HEK293 (cell line): ENCODE measurements around the gene SLC6A6.

Experiments used
- CTCF ChIA-PET: fragments of 350-600 bp; formaldehyde crosslinking; extraction: SDS; loops from one replicate; lab custom pipeline; 2021; ENCODE audit warnings: antibody characterized with exemption; lab: Yijun Ruan, JAX
- POLR2A ChIA-PET: fragments of 300-600 bp; formaldehyde crosslinking; extraction: SDS; loops from one replicate; lab custom pipeline; 2020; ENCODE audit warnings: antibody characterized with exemption, inconsistent platforms; lab: Yijun Ruan, JAX
- H3K27ac ChIP-seq: fragments of 200-500 bp; sonication (Bioruptor generic); 2 replicates; pipeline ENCODE4 v1.5.1; 2014; ENCODE audit warnings: low read depth, low read length, control low read depth, inconsistent platforms; ENCODE audit errors: extremely low read depth
- H3K36me3 ChIP-seq, 2 experiments: fragments of 200-500 bp in 1 of 2; sonication (Bioruptor generic) in 1 of 2; 1 replicate in 1 of 2; 2 replicates in 1 of 2; pipeline ENCODE4 v1.5.1; 2014 to 2017; ENCODE audit warnings: inconsistent platforms in 2 of 2, low read length in 2 of 2; ENCODE audit not compliant: control insufficient read depth in 2 of 2, insufficient read depth in 1 of 2
- H3K4me1 ChIP-seq: fragments of 200-500 bp; sonication (Bioruptor generic); 2 replicates; pipeline ENCODE4 v1.5.1; 2014; ENCODE audit warnings: mild to moderate bottlenecking, low read length, inconsistent platforms; ENCODE audit not compliant: control insufficient read depth, insufficient read depth
- H3K4me3 ChIP-seq: 2 replicates; pipeline ENCODE4 v1.5.1; 2011; ENCODE audit warnings: low read depth, mild to moderate bottlenecking, control low read depth, low read length, moderate library complexity
- H3K9me3 ChIP-seq: fragments of 200-500 bp; sonication (Bioruptor generic); 2 replicates; pipeline ENCODE4 v1.5.1; 2014; ENCODE audit warnings: low read depth, low read length, inconsistent platforms; ENCODE audit not compliant: control insufficient read depth, insufficient read depth
- BCL11A ChIP-seq: fragments of 450-650 bp; formaldehyde crosslinking; IDR thresholded peaks from 2 replicates; pipeline ENCODE4 v1.5.1; 2016; ENCODE audit warnings: low read depth, missing biosample characterization, missing genetic modification characterization
- REPIN1 ChIP-seq: fragments of 450-650 bp; formaldehyde crosslinking; IDR thresholded peaks from 2 replicates; pipeline ENCODE4 v1.5.1; 2017; ENCODE audit warnings: missing biosample characterization, missing genetic modification characterization, low read depth
- ZBTB20 ChIP-seq: fragments of 450-650 bp; formaldehyde crosslinking; IDR thresholded peaks from 2 replicates; pipeline ENCODE4 v1.5.1; 2016; ENCODE audit warnings: missing biosample characterization, missing genetic modification characterization
- ZNF10 ChIP-seq: fragments of 450-650 bp; formaldehyde crosslinking; IDR thresholded peaks from 2 replicates; pipeline ENCODE4 v1.5.1; 2017; ENCODE audit warnings: missing biosample characterization, missing genetic modification characterization
- ZNF155 ChIP-seq: fragments of 450-650 bp; formaldehyde crosslinking; IDR thresholded peaks from 2 replicates; pipeline ENCODE4 v1.5.1; 2016; ENCODE audit warnings: missing biosample characterization, missing genetic modification characterization
- ZNF202 ChIP-seq: fragments of 450-650 bp; formaldehyde crosslinking; IDR thresholded peaks from 2 replicates; pipeline ENCODE4 v1.5.1; 2016; ENCODE audit warnings: missing biosample characterization, missing genetic modification characterization, borderline replicate concordance
- ZNF211 ChIP-seq: fragments of 450-650 bp; formaldehyde crosslinking; IDR thresholded peaks from 2 replicates; pipeline ENCODE4 v1.5.1; 2016; ENCODE audit warnings: low read depth, missing biosample characterization, missing genetic modification characterization
- ZNF248 ChIP-seq: fragments of 450-650 bp; formaldehyde crosslinking; IDR thresholded peaks from 2 replicates; pipeline ENCODE4 v1.5.1; 2017; ENCODE audit warnings: missing biosample characterization, missing genetic modification characterization
- ZNF335 ChIP-seq: fragments of 450-650 bp; formaldehyde crosslinking; conservative IDR thresholded peaks from 2 replicates; pipeline ENCODE4 v1.5.1; 2016; ENCODE audit warnings: missing biosample characterization, missing genetic modification characterization
- ZNF707 ChIP-seq: fragments of 450-650 bp; formaldehyde crosslinking; IDR thresholded peaks from 2 replicates; pipeline ENCODE4 v1.5.1; 2016; ENCODE audit warnings: missing biosample characterization, missing genetic modification characterization
- ZNF768 ChIP-seq: fragments of 450-650 bp; formaldehyde crosslinking; IDR thresholded peaks from 2 replicates; pipeline ENCODE4 v1.5.1; 2018; ENCODE audit warnings: missing biosample characterization, mild to moderate bottlenecking, missing genetic modification characterization
- ZNF843 ChIP-seq: fragments of 450-650 bp; formaldehyde crosslinking; IDR thresholded peaks from 2 replicates; pipeline ENCODE4 v1.5.1; 2016; ENCODE audit warnings: missing biosample characterization, missing genetic modification characterization
- TF ChIP-seq, protein P1 (sequence below): fragments of 450-650 bp; formaldehyde crosslinking; IDR thresholded peaks from 2 replicates; pipeline ENCODE4 v1.5.1; 2016; ENCODE audit warnings: missing biosample characterization, missing genetic modification characterization
- TF ChIP-seq, protein P2 (sequence below): fragments of 450-650 bp; formaldehyde crosslinking; IDR thresholded peaks from 2 replicates; pipeline ENCODE4 v1.5.1; 2016; ENCODE audit warnings: missing biosample characterization, missing genetic modification characterization, borderline replicate concordance
- TF ChIP-seq, protein P3 (sequence below): fragments of 450-650 bp; formaldehyde crosslinking; IDR thresholded peaks from 2 replicates; pipeline ENCODE4 v1.5.1; 2016; ENCODE audit warnings: missing biosample characterization, missing genetic modification characterization

SLC6A6 gene

DNA sequence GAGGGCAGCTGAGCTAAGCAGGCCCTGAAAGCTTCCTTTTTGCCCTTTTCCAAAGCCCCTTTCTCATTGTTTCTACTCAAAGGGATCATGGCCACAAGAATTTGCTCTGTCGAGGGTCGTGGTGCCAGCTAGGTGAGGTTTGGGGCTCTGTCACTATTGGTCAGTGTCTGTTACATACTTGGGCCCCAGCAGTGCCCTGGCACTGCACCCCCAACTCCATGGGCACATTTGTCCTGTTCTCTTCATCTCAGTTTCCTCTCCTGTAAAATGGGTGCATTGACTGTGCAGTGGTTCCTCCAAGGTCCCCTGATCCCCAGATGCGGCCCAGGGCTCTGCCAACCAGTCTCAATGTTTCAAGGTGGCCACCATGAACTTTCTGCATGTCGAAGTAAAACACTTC is 62.1 kb downstream of the SLC6A6 start:
- POLR2A ChIA-PET: no interaction called here
- Histone ChIP-seq H3K4me1 (no peaks in the 10 kb centered on the region), H3K36me3 (peaks cover 0 to 35% of the 10 kb centered on the region in 2 experiments; a peak in 2 of 3 replicates), H3K9me3 (no peaks in the 10 kb centered on the region), H3K4me3 (no peak overlapping the region), H3K27ac (no peak overlapping the region)
- CTCF ChIA-PET: interaction anchor here (1.1 to 14.4 kb wide), 2 partner anchors 8 to 205 kb away, joined by 4 to 163 read pairs; no protein-coding TSS in a partner anchor
- TF ChIP-seq ZNF843 (tag by site-specific recombination): no peak
- TF ChIP-seq, protein P1, sequence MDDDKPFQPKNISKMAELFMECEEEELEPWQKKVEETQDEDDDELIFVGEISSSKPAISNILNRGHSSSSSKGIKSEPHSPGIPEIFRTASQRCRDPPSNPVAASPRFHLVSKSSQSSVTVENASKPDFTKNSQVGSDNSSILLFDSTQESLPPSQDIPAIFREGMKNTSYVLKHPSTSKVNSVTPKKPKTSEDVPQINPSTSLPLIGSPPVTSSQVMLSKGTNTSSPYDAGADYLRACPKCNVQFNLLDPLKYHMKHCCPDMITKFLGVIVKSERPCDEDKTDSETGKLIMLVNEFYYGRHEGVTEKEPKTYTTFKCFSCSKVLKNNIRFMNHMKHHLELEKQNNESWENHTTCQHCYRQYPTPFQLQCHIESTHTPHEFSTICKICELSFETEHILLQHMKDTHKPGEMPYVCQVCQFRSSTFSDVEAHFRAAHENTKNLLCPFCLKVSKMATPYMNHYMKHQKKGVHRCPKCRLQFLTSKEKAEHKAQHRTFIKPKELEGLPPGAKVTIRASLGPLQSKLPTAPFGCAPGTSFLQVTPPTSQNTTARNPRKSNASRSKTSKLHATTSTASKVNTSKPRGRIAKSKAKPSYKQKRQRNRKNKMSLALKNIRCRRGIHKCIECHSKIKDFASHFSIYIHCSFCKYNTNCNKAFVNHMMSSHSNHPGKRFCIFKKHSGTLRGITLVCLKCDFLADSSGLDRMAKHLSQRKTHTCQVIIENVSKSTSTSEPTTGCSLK (tag by site-specific recombination): no peak
- TF ChIP-seq ZBTB20 (tag by site-specific recombination): no peak
- TF ChIP-seq ZNF707 (tag by site-specific recombination): no peak
- TF ChIP-seq REPIN1 (tag by site-specific recombination): no peak
- TF ChIP-seq ZNF335 (tag by site-specific recombination): no peak
- TF ChIP-seq BCL11A (tag by site-specific recombination): no peak
- TF ChIP-seq ZNF211: no peak
- TF ChIP-seq, protein P2, sequence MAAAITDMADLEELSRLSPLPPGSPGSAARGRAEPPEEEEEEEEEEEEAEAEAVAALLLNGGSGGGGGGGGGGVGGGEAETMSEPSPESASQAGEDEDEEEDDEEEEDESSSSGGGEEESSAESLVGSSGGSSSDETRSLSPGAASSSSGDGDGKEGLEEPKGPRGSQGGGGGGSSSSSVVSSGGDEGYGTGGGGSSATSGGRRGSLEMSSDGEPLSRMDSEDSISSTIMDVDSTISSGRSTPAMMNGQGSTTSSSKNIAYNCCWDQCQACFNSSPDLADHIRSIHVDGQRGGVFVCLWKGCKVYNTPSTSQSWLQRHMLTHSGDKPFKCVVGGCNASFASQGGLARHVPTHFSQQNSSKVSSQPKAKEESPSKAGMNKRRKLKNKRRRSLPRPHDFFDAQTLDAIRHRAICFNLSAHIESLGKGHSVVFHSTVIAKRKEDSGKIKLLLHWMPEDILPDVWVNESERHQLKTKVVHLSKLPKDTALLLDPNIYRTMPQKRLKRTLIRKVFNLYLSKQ (tag by site-specific recombination): no peak
- TF ChIP-seq ZNF10 (tag by site-specific recombination): no peak
- no peak for TF ChIP-seq ZNF155 (tag by site-specific recombination)

DNA sequence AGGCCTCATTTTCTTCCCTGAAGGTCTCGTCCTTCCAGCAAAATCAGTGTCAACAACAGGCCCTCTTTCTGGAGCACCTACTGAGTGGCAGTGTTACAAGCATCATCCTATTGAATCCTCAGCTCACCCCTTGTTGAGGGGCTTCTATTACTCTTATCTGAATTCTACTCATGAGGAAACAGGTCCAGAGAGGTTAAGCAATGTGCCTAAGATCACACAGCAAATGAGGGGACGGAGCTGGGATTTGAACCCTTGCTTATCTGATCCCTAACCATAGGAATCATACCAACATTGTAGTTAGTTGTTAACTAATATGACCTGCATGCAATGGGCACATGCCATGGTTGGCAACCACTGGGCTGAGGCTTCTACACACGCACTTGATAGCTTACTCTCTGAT is 63.0 kb downstream of the SLC6A6 start:
- no peaks in the 10 kb centered on the region for H3K9me3 ChIP-seq
- CTCF ChIA-PET: interaction anchor here (1.0 to 14.4 kb wide), 3 partner anchors 44 to 262 kb away, joined by 4 to 163 read pairs (median 7); no protein-coding TSS in a partner anchor
- no peak overlapping the region for H3K4me3 ChIP-seq
- POLR2A ChIA-PET: no interaction called here
- no peak overlapping the region for H3K27ac ChIP-seq
- TF ChIP-seq ZNF202 (tag by site-specific recombination): no peak
- TF ChIP-seq ZNF768 (tag by site-specific recombination): peak; percentile 84
- no peaks in the 10 kb centered on the region for H3K4me1 ChIP-seq
- H3K36me3 ChIP-seq: peaks cover 0 to 29% of the 10 kb centered on the region in 2 experiments; a peak in 2 of 3 replicates

DNA sequence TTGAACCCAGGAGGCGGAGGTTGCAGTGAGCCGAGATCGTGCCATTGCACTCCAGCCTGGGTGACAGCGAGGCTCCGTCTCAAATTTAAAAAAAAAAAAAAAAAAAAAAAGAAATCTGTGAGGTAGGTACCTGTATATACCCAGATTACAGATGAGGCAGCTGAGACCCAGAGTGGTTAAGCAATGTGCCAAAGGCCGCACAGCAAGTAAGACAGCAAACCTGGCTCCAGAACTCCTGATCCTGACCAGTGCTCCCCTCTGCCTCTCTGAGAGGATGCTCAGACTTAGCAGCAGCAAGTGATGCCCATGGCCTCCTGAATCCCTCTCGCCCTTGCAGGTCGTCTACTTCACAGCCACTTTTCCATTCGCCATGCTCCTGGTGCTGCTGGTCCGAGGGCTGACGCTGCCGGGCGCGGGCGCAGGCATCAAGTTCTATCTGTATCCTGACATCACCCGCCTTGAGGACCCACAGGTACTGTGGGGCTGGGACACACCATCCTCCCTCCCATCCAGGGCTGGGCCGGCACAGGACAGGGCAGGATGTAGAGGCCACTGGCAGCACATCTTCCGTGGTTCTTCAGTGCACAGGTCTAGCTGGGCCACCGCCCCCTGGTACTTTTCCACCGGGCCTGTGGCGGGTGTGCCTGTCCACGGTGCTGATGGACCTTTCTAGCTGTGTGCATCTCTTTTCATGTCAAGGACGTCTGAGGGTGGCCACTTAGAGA is 63.9 kb downstream of the SLC6A6 start:
- CTCF ChIA-PET: interaction anchor here (0.6 to 14.4 kb wide), 11 partner anchors 9 to 809 kb away, joined by 3 to 163 read pairs (median 4); no protein-coding TSS in a partner anchor
- Histone ChIP-seq H3K27ac (no peak overlapping the region), H3K4me1 (no peaks in the 10 kb centered on the region), H3K4me3 (no peak overlapping the region), H3K36me3 (peaks cover 0 to 19% of the 10 kb centered on the region in 2 experiments; a peak in 2 of 3 replicates), H3K9me3 (no peaks in the 10 kb centered on the region)
- POLR2A ChIA-PET: no interaction called here
- TF ChIP-seq, protein P3, sequence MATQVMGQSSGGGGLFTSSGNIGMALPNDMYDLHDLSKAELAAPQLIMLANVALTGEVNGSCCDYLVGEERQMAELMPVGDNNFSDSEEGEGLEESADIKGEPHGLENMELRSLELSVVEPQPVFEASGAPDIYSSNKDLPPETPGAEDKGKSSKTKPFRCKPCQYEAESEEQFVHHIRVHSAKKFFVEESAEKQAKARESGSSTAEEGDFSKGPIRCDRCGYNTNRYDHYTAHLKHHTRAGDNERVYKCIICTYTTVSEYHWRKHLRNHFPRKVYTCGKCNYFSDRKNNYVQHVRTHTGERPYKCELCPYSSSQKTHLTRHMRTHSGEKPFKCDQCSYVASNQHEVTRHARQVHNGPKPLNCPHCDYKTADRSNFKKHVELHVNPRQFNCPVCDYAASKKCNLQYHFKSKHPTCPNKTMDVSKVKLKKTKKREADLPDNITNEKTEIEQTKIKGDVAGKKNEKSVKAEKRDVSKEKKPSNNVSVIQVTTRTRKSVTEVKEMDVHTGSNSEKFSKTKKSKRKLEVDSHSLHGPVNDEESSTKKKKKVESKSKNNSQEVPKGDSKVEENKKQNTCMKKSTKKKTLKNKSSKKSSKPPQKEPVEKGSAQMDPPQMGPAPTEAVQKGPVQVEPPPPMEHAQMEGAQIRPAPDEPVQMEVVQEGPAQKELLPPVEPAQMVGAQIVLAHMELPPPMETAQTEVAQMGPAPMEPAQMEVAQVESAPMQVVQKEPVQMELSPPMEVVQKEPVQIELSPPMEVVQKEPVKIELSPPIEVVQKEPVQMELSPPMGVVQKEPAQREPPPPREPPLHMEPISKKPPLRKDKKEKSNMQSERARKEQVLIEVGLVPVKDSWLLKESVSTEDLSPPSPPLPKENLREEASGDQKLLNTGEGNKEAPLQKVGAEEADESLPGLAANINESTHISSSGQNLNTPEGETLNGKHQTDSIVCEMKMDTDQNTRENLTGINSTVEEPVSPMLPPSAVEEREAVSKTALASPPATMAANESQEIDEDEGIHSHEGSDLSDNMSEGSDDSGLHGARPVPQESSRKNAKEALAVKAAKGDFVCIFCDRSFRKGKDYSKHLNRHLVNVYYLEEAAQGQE (tag by site-specific recombination): 0 out of 2 replicates have a peak, but pooled peaks have one; percentile 42
- TF ChIP-seq ZNF248 (tag by site-specific recombination): no peak
